GM12874 (cell line): Measurements from ENCODE around the gene KCNQ2.

Source experiments
- CTCF ChIP-seq: IDR thresholded peaks from 2 replicates; pipeline ENCODE4 v1.5.1; 2011; ENCODE audit warnings: low read depth, mild to moderate bottlenecking, control low read depth, low read length, moderate library complexity; ENCODE audit not compliant: insufficient read depth

The KCNQ2 gene

GRCh38 chr20:63421913-63422312, 50.5 kb downstream of the KCNQ2 start:
- TF ChIP-seq CTCF, result no peak

GRCh38 chr20:63421094-63421692, 51.3 kb downstream of the KCNQ2 start:
- no peak for TF ChIP-seq CTCF

GRCh38 chr20:63420359-63421093, 51.9 kb downstream of the KCNQ2 start:
- no peak for TF ChIP-seq CTCF

- TF ChIP-seq CTCF, result no peak
Measured at GRCh38 chr20:63419299-63419698, 53.2 kb downstream of the KCNQ2 start.

GRCh38 chr20:63418617-63419016, 53.8 kb downstream of the KCNQ2 start:
- no peak for TF ChIP-seq CTCF

GRCh38 chr20:63417738-63418120, 54.7 kb downstream of the KCNQ2 start:
- no peak for TF ChIP-seq CTCF

- TF ChIP-seq CTCF, result no peak
Measured at GRCh38 chr20:63417097-63417737, 55.2 kb downstream of the KCNQ2 start.
